H9 (cell line): Measurements from ENCODE around the gene KCNJ14. TPM values are rescaled to one million over a fixed set of nuclear protein-coding genes. Genes with fewer than 3 reads are reported as not detected.

Experiments
- DNase-seq: peaks from one replicate; pipeline ENCODE4 v3.0.0-alpha.2; 2017
- H2AFZ ChIP-seq: one replicate; pipeline ENCODE4 v1.6.1; 2013; ENCODE audit warnings: mild to moderate bottlenecking, low read length, control low read depth, moderate library complexity
- H2AK5ac ChIP-seq: 2 replicates; pipeline ENCODE4 v1.6.1; 2013; ENCODE audit warnings: low read length, control low read depth, mixed read lengths; ENCODE audit not compliant: insufficient read length
- H2BK120ac ChIP-seq: one replicate; pipeline ENCODE4 v1.6.1; 2013; ENCODE audit warnings: low read depth, mild to moderate bottlenecking, low read length, control low read depth, inconsistent platforms; ENCODE audit not compliant: poor library complexity, severe bottlenecking
- H2BK12ac ChIP-seq: 2 replicates; pipeline ENCODE4 v1.6.1; 2013; ENCODE audit warnings: low read length, control low read depth, mixed read lengths, low read depth; ENCODE audit not compliant: insufficient read length
- H2BK15ac ChIP-seq: 2 replicates; pipeline ENCODE4 v1.6.1; 2013; ENCODE audit warnings: low read depth, low read length, control low read depth
- H2BK20ac ChIP-seq: one replicate; pipeline ENCODE4 v1.6.1; 2013; ENCODE audit warnings: low read depth, mild to moderate bottlenecking, low read length, control low read depth, inconsistent platforms; ENCODE audit not compliant: poor library complexity, severe bottlenecking
- H2BK5ac ChIP-seq: 2 replicates; pipeline ENCODE4 v1.6.1; 2013; ENCODE audit warnings: low read length, control low read depth, mixed read lengths; ENCODE audit not compliant: insufficient read length
- H3K14ac ChIP-seq: 2 replicates; pipeline ENCODE4 v1.6.1; 2013; ENCODE audit warnings: low read length, control low read depth; ENCODE audit not compliant: insufficient read depth
- H3K18ac ChIP-seq: 2 replicates; pipeline ENCODE4 v1.6.1; 2013; ENCODE audit warnings: low read depth, mild to moderate bottlenecking, mixed read lengths, low read length, control low read depth; ENCODE audit not compliant: insufficient read length
- H3K23ac ChIP-seq: 2 replicates; pipeline ENCODE4 v1.6.1; 2013; ENCODE audit warnings: low read length, control low read depth, mixed read lengths, low read depth; ENCODE audit not compliant: insufficient read length
- H3K23me2 ChIP-seq: 2 replicates; pipeline ENCODE4 v1.6.1; 2013; ENCODE audit warnings: low read depth, mild to moderate bottlenecking, mixed read lengths, low read length, control low read depth; ENCODE audit not compliant: insufficient read length, poor library complexity, severe bottlenecking
- H3K27ac ChIP-seq: 2 replicates; pipeline ENCODE4 v1.5.1; 2013; ENCODE audit warnings: low read length, control low read depth, mixed read lengths, low read depth; ENCODE audit not compliant: insufficient read length
- H3K27me3 ChIP-seq: 2 replicates; pipeline ENCODE4 v1.6.1; 2013; ENCODE audit warnings: low read length, control low read depth, inconsistent platforms; ENCODE audit not compliant: insufficient read depth
- H3K4ac ChIP-seq: 2 replicates; pipeline ENCODE4 v1.6.1; 2013; ENCODE audit warnings: low read depth, mild to moderate bottlenecking, control low read depth, inconsistent platforms, low read length, moderate library complexity
- H3K4me1 ChIP-seq: 2 replicates; pipeline ENCODE4 v1.6.1; 2013; ENCODE audit warnings: low read length, control low read depth, inconsistent platforms; ENCODE audit not compliant: insufficient read depth
- H3K4me2 ChIP-seq: 2 replicates; pipeline ENCODE4 v1.6.1; 2013; ENCODE audit warnings: low read length, control low read depth, mixed read lengths; ENCODE audit not compliant: insufficient read length, insufficient read depth
- H3K56ac ChIP-seq: 2 replicates; pipeline ENCODE4 v1.6.1; 2013; ENCODE audit warnings: low read depth, mild to moderate bottlenecking, mixed read lengths, low read length, control low read depth; ENCODE audit not compliant: insufficient read length
- H3K79me1 ChIP-seq: 2 replicates; pipeline ENCODE4 v1.6.1; 2013; ENCODE audit warnings: low read depth, mild to moderate bottlenecking, moderate library complexity, low read length, control low read depth, inconsistent platforms; ENCODE audit not compliant: insufficient read depth, poor library complexity, severe bottlenecking
- H3K79me2 ChIP-seq: 2 replicates; pipeline ENCODE4 v1.6.1; 2013; ENCODE audit warnings: low read length, control low read depth, inconsistent platforms; ENCODE audit not compliant: insufficient read depth
- H3K9ac ChIP-seq: 2 replicates; pipeline ENCODE4 v1.6.1; 2013; ENCODE audit warnings: low read length, control low read depth, mixed read lengths; ENCODE audit not compliant: insufficient read length; ENCODE audit errors: extremely low read depth
- H3K9me3 ChIP-seq: one replicate; pipeline ENCODE4 v1.6.1; 2013; ENCODE audit warnings: low read depth, low read length, inconsistent platforms; ENCODE audit not compliant: control insufficient read depth
- H3T11ph ChIP-seq: one replicate; pipeline ENCODE4 v1.6.1; 2013; ENCODE audit warnings: mild to moderate bottlenecking, low read length, control low read depth, inconsistent platforms
- H4K20me1 ChIP-seq: one replicate; pipeline ENCODE4 v1.6.1; 2013; ENCODE audit not compliant: control insufficient read depth, insufficient read length, insufficient read depth
- H4K5ac ChIP-seq: 2 replicates; pipeline ENCODE4 v1.6.1; 2013; ENCODE audit warnings: low read depth, mild to moderate bottlenecking, mixed read lengths, low read length, control low read depth; ENCODE audit not compliant: insufficient read length
- H4K8ac ChIP-seq: replicated peaks from 2 replicates; pipeline ENCODE4 v1.6.1; 2013; ENCODE audit warnings: low read length, control low read depth, mixed read lengths, low read depth; ENCODE audit not compliant: insufficient read length
- H4K91ac ChIP-seq: 2 replicates; pipeline ENCODE4 v1.6.1; 2013; ENCODE audit warnings: low read depth, mild to moderate bottlenecking, moderate library complexity, mixed read lengths, low read length, control low read depth; ENCODE audit not compliant: insufficient read length
- H3K27ac Mint-ChIP-seq, 3 experiments: 2 replicates in 2 of 3; 3 replicates in 1 of 3; pipeline ENCODE4 v1.8.0; 2020 to 2021; ENCODE audit warnings: mixed read lengths in 3 of 3, mild to moderate bottlenecking in 1 of 3, moderate library complexity in 1 of 3
- H3K27me3 Mint-ChIP-seq: 2 replicates; pipeline ENCODE4 v1.8.0; 2021; ENCODE audit warnings: low read depth, mild to moderate bottlenecking, moderate library complexity, mixed read lengths
- H3K36me3 Mint-ChIP-seq, 3 experiments: 2 replicates in 2 of 3; 3 replicates in 1 of 3; pipeline ENCODE4 v1.8.0; 2020 to 2021; ENCODE audit warnings: low read depth in 3 of 3, mixed read lengths in 3 of 3; ENCODE audit not compliant: insufficient read depth in 1 of 3
- H3K4me1 Mint-ChIP-seq, 2 experiments: 2 replicates each; pipeline ENCODE4 v1.8.0; 2020; ENCODE audit warnings: mixed read lengths in 2 of 2
- H3K4me3 Mint-ChIP-seq, 2 experiments: 2 replicates in 1 of 2; 3 replicates in 1 of 2; pipeline ENCODE4 v1.8.0; 2020 to 2021; ENCODE audit warnings: mild to moderate bottlenecking in 2 of 2, mixed read lengths in 2 of 2, moderate library complexity in 1 of 2
- H3K9me3 Mint-ChIP-seq, 2 experiments: 2 replicates in 1 of 2; 3 replicates in 1 of 2; pipeline ENCODE4 v1.8.0; 2020; ENCODE audit warnings: mild to moderate bottlenecking in 2 of 2, mixed read lengths in 2 of 2, moderate library complexity in 1 of 2
- WGBS: extraction: QIAGEN DNeasy Blood & Tissue Kit; methylation state at CpG from one replicate; pipeline ENCODE4 v1.1.7; 2013; ENCODE audit warnings: missing lambda C conversion rate, low lambda C conversion rate, mixed read lengths; ENCODE audit not compliant: insufficient read length; ENCODE audit errors: extremely low coverage; 5-methylcytosine and 5-hydroxymethylcytosine counted together
- total RNA-seq: library from RNA; stranded (reverse); gene quantifications from 2 replicates; pipeline ENCODE4 v1.2.1, GENCODE V29; 2021
- TF ChIP-seq, protein P1 (sequence below): fragments of 200-600 bp; sonication (generic); conservative IDR thresholded peaks from 3 replicates; pipeline ENCODE4 v1.8.0; 2021; ENCODE audit warnings: antibody characterized with exemption, mild to moderate bottlenecking

Gene KCNJ14
- total RNA-seq, 1 experiment from 2014 or later, result 1.2 TPM

- H3K56ac ChIP-seq, result no peak overlapping the region
- no peak overlapping the region for H2AK5ac ChIP-seq
- no peak overlapping the region for H3K23ac ChIP-seq
- no peak overlapping the region for H3T11ph ChIP-seq
- no peak overlapping the region for H4K91ac ChIP-seq
- no peak overlapping the region for H3K27ac ChIP-seq
- no peak overlapping the region for H2BK20ac ChIP-seq
- no peak overlapping the region for H4K5ac ChIP-seq
- Mint-ChIP-seq H3K27me3 (no peaks in the 10 kb centered on the region), H3K9me3 (no peaks in the 10 kb centered on the region; a peak in 1 of 5 replicates), H3K4me1 (peaks cover 13 to 17% of the 10 kb centered on the region in 2 experiments), H3K27ac (no peak overlapping the region; a peak in 1 of 7 replicates), H3K36me3 (peaks cover 38 to 74% (median 61%) of the 10 kb centered on the region in 3 experiments), H3K4me3 (no peak overlapping the region)
- H3K23me2 ChIP-seq, result peaks cover 8% of the 10 kb centered on the region
- no peak overlapping the region for H3K14ac ChIP-seq
- H3K4me2 ChIP-seq, result no peak overlapping the region
- peaks cover 3% of the 10 kb centered on the region for H3K79me1 ChIP-seq
- no peak overlapping the region for H4K8ac ChIP-seq
- H2BK15ac ChIP-seq, result no peak overlapping the region
- no peak overlapping the region for H2BK12ac ChIP-seq
- H2BK5ac ChIP-seq, result no peak overlapping the region
- TF ChIP-seq, protein P1, sequence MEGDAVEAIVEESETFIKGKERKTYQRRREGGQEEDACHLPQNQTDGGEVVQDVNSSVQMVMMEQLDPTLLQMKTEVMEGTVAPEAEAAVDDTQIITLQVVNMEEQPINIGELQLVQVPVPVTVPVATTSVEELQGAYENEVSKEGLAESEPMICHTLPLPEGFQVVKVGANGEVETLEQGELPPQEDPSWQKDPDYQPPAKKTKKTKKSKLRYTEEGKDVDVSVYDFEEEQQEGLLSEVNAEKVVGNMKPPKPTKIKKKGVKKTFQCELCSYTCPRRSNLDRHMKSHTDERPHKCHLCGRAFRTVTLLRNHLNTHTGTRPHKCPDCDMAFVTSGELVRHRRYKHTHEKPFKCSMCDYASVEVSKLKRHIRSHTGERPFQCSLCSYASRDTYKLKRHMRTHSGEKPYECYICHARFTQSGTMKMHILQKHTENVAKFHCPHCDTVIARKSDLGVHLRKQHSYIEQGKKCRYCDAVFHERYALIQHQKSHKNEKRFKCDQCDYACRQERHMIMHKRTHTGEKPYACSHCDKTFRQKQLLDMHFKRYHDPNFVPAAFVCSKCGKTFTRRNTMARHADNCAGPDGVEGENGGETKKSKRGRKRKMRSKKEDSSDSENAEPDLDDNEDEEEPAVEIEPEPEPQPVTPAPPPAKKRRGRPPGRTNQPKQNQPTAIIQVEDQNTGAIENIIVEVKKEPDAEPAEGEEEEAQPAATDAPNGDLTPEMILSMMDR, result no peak
- H2AFZ ChIP-seq, result no peak overlapping the region
- H3K9ac ChIP-seq, result no peak overlapping the region
- no CpG with 5 or more reads among the region's 4 CpGs for WGBS
- no peak overlapping the region for H3K4ac ChIP-seq
- H3K18ac ChIP-seq, result no peak overlapping the region
- H2BK120ac ChIP-seq, result no peak overlapping the region
- no peaks in the 10 kb centered on the region for H3K27me3 ChIP-seq
- DNase-seq, result no peak
- peaks cover 2% of the 10 kb centered on the region; the same call in 1 of the 2 replicates for H3K4me1 ChIP-seq
- H4K20me1 ChIP-seq, result no peaks in the 10 kb centered on the region
- H3K79me2 ChIP-seq, result 0 out of 2 replicates have a peak, but pooled peaks cover 2% of the 10 kb centered on the region
- H3K9me3 ChIP-seq, result no peaks in the 10 kb centered on the region
These were observed 6.8 kb upstream of the KCNJ14 start for GRCh38 chr19:48448563-48448962.
